Lower leg skin (tissue), 4 donors: ENCODE measurements around the gene INPP5D. TPM values are rescaled to one million over a fixed set of nuclear protein-coding genes. Genes with fewer than 3 reads are reported as not detected.

ENCODE experiments used
- DNase-seq, 2 donors: peaks; one replicate each; pipeline ENCODE4 v3.0.0-alpha.2; 2019; ENCODE audit warnings: low spot score in 2 of 2
- H3K4me3 ChIP-seq: fragments of 200-600 bp; sonication (generic); 2 replicates; pipeline ENCODE4 v1.5.1; 2017; ENCODE audit warnings: mild to moderate bottlenecking, low read depth; ENCODE audit not compliant: poor library complexity, severe bottlenecking
- POLR2A ChIP-seq, 2 donors: fragments of 450-650 bp; IDR thresholded peaks; one replicate each; pipeline ENCODE4 v1.6.1; 2016 to 2017; ENCODE audit warnings: antibody characterized with exemption in 2 of 2, mild to moderate bottlenecking in 1 of 2, moderate library complexity in 1 of 2
- WGBS, 2 donors: methylation state at CpG; one replicate each; pipeline ENCODE4 v1.1.5; 2018; 5-methylcytosine and 5-hydroxymethylcytosine counted together
- intact Hi-C: fragments of 100-400 bp; cut with DNase I; formaldehyde crosslinking; loops from one replicate; pipeline ENCODE4 v1.15.0; 2023; ENCODE audit warnings: low total_unique reads
- total RNA-seq, 4 donors: library from RNA; depleted of rRNA; stranded (reverse); fragments of >200 nt; gene quantifications; one replicate each; pipeline ENCODE4 v1.1.0, GENCODE V29; 2016
- TF ChIP-seq, protein P1 (sequence below), 3 donors: fragments of 450-650 bp; IDR thresholded peaks; one replicate each; pipeline ENCODE4 v1.5.1; 2016; ENCODE audit warnings: antibody characterized with exemption in 3 of 3, mild to moderate bottlenecking in 3 of 3, moderate library complexity in 2 of 3

Gene INPP5D
- total RNA-seq, 4 donors from 2014 or later, result 8.6 to 15.0 (median 13.0) TPM

DNA sequence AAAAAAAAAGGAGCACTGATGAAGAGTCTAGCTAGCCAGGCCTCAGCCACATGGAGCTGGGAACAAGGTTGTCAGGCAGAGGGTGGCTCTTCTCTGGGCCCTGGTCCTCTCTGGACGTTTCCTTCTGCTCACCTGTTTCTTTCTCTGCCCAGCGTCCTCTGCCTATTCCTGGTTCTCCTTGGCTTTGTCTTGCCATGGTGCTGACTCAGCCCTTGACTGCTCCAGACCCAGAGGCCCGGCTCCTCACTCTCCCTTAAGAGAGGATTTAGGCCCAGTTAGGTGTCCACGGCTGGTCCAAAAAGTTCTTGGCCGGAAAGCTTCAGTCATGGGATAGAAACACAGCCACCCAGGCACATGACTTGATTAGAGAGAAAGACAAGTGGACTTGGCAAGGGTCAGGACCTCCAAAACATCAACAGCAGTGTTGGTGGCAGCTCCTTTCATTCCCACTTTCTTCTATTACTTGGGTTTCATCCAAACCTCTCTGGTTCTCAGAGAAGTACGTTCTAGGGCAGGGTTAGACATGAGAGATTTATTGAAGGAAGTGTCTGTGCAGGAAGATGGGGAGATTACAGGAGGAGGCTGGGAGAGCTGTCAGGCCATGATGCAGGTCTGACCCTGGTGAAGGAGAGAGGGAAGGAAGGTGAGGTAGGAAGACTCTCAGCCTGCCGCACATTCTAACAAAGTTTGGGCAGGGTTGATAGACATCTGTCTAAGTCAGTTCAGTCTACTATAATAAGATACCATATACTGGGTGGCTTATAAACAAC lies 176.9 kb downstream of the INPP5D start:
- no peak overlapping the region for H3K4me3 ChIP-seq
- DNase-seq, result no peak
- TF ChIP-seq, protein P1, sequence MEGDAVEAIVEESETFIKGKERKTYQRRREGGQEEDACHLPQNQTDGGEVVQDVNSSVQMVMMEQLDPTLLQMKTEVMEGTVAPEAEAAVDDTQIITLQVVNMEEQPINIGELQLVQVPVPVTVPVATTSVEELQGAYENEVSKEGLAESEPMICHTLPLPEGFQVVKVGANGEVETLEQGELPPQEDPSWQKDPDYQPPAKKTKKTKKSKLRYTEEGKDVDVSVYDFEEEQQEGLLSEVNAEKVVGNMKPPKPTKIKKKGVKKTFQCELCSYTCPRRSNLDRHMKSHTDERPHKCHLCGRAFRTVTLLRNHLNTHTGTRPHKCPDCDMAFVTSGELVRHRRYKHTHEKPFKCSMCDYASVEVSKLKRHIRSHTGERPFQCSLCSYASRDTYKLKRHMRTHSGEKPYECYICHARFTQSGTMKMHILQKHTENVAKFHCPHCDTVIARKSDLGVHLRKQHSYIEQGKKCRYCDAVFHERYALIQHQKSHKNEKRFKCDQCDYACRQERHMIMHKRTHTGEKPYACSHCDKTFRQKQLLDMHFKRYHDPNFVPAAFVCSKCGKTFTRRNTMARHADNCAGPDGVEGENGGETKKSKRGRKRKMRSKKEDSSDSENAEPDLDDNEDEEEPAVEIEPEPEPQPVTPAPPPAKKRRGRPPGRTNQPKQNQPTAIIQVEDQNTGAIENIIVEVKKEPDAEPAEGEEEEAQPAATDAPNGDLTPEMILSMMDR (IDR thresholded peaks at IDR 0.05), result no peak
- TF ChIP-seq POLR2A (IDR thresholded peaks at IDR 0.05), result no peak
- intact Hi-C loops, result no loop called here
- 76 to 88% methylated on average over 7 of the region's 7 CpGs for WGBS, 2 donors

DNA sequence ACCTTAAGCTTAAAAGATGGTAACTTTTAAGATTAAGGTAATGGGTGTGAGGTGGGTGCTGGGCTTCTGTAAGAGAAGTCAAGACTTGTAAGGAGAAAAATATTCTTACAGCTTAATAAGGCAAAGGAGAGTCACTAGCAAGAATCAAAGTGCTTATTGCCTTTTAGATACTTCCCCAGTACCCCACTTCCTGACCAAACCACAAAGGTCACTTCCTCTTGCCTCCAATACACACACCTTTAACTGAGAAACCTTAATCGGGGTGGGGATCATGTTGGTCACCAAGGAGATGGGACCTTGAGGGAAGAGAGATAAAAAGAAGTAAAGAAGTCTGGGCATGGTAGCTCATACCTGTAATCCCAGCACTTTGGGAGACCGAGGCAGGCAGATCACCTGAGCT lies 180.8 kb downstream of the INPP5D start:
- 67 to 79% methylated on average over 2 of the region's 2 CpGs for WGBS, 2 donors
- DNase-seq, result no peak
- TF ChIP-seq, protein P1 (IDR thresholded peaks at IDR 0.05), result no peak
- no peak for TF ChIP-seq POLR2A (IDR thresholded peaks at IDR 0.05)
- H3K4me3 ChIP-seq, result no peak overlapping the region
- intact Hi-C loops, result no loop called here

DNA sequence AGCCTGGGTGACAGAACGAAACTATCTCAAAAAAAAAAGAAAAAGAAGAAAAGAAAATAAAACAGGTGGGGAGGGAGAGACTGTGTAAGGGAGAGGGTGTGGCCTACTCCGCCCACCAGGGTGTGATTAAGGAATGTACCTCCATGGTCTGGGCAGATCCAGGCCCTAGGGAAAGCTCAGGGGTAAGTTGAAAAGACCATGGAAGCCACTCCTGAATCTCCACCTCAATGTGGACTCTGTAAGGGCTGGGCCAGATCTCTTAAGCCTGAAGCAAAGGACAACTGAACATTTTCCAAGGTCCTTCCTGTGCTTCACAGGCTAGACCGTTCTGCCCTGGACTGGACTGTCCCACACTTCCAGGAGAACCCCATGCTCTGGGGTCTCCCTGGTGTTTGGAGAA lies 181.7 kb downstream of the INPP5D start:
- intact Hi-C loops, result no loop called here
- WGBS, 2 donors, result 66 to 70% methylated on average over 3 of the region's 3 CpGs

DNA sequence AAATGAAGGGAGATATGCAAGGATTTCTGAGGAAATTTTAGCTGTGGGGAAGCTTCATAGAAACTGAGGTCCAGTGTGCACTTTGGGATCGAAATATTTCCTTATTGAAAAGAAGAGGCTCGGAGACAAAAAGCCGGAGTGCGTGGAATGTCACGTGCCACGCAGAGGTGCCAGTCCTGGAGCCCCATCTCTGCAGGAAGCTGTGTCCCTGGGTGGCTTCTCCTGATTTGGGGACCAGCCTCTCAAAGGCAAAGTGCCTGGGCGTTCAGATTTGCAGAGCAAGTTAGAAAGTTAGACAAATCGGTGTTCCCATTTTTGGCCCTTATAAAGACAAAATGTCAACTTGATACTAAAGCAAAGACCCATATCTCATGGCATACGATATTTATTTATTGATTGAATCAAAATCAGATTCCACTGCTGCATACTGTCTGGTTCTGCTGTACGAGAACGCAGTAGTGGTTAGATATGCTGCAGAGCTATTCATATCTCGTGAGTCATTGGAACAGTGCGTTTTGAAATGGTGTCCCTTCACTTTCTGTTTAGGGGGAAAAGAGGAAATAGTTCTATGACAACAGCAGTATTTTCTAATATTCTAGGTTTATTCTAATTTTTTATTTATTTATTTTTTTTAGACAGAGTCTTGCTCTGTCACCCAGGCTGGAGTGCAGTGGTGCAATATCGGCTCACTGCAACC lies 182.2 kb downstream of the INPP5D start:
- TF ChIP-seq, protein P1 (IDR thresholded peaks at IDR 0.05), result no peak
- TF ChIP-seq POLR2A (IDR thresholded peaks at IDR 0.05), result no peak
- intact Hi-C loops, result no loop called here
- DNase-seq, result no peak
- WGBS, 2 donors, result 75 to 77% methylated on average over 14 of the region's 14 CpGs
- no peak overlapping the region for H3K4me3 ChIP-seq

More for the DNA sequence above, 181.7 kb downstream of the INPP5D start:
- no peak for DNase-seq
- TF ChIP-seq POLR2A (IDR thresholded peaks at IDR 0.05), result no peak
- TF ChIP-seq, protein P1 (IDR thresholded peaks at IDR 0.05), result no peak
- no peak overlapping the region for H3K4me3 ChIP-seq

DNA sequence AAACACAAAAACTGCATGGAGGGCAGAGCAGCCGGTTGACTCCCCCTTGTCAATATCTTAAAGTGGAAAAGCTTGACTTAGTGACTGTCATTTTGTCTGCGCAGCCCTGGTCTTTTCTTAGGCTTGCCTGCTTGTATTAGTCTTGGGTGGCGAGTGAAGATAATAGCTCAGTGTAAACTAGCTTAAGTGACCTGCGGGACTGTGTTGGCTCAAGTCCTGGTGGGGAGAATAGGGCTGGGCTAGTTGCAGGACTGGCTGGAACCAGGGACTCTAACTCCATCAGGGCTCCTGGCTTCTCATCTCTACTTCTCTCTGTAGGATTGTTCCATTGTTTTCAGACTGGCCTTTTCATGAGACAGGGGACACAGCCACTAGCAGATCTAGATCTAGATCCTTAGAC lies 183.2 kb downstream of the INPP5D start:
- intact Hi-C loops, result no loop called here
- no peak for DNase-seq
- TF ChIP-seq POLR2A (IDR thresholded peaks at IDR 0.05), result no peak
- TF ChIP-seq, protein P1 (IDR thresholded peaks at IDR 0.05), result no peak
- WGBS, 2 donors, result 80 to 85% methylated on average over 4 of the region's 4 CpGs
- no peak overlapping the region for H3K4me3 ChIP-seq
